Neuronal stem cell (in vitro differentiated cells): ENCODE data around the gene HHIPL1.

ENCODE experiments used
- DNase-seq: peaks from one replicate; pipeline ENCODE4 v3.0.0-alpha.2; 2013; ENCODE audit warnings: low spot score
- H2AFZ ChIP-seq: one replicate; pipeline ENCODE4 v1.6.1; 2013; ENCODE audit warnings: mild to moderate bottlenecking, low read length, inconsistent platforms
- H2AK5ac ChIP-seq: 2 replicates; pipeline ENCODE4 v1.6.1; 2013; ENCODE audit warnings: low read depth, mild to moderate bottlenecking, inconsistent platforms, low read length, moderate library complexity, mixed read lengths
- H2BK120ac ChIP-seq: 2 replicates; pipeline ENCODE4 v1.6.1; 2013; ENCODE audit warnings: low read depth, mild to moderate bottlenecking, inconsistent platforms, low read length, moderate library complexity, mixed read lengths
- H2BK12ac ChIP-seq: one replicate; pipeline ENCODE4 v1.6.1; 2013; ENCODE audit warnings: low read length, inconsistent platforms
- H2BK15ac ChIP-seq: 2 replicates; pipeline ENCODE4 v1.6.1; 2013; ENCODE audit warnings: mild to moderate bottlenecking, low read length, inconsistent platforms, mixed read lengths
- H2BK5ac ChIP-seq: one replicate; pipeline ENCODE4 v1.6.1; 2013; ENCODE audit warnings: inconsistent platforms, mild to moderate bottlenecking, low read length, moderate library complexity
- H3K14ac ChIP-seq: one replicate; pipeline ENCODE4 v1.6.1; 2013; ENCODE audit warnings: low read length, inconsistent platforms
- H3K18ac ChIP-seq: 2 replicates; pipeline ENCODE4 v1.6.1; 2013; ENCODE audit warnings: low read length, inconsistent platforms
- H3K23ac ChIP-seq: 2 replicates; pipeline ENCODE4 v1.6.1; 2013; ENCODE audit warnings: low read depth, mild to moderate bottlenecking, mixed read lengths, low read length, inconsistent platforms; ENCODE audit not compliant: poor library complexity
- H3K27ac ChIP-seq: replicated peaks from 3 replicates; pipeline ENCODE4 v1.5.1; 2013; ENCODE audit warnings: low read length, inconsistent platforms
- H3K27me3 ChIP-seq, 3 experiments: 2 replicates each; pipeline ENCODE4 v1.6.1; 2013; ENCODE audit warnings: low read length in 3 of 3, mild to moderate bottlenecking in 2 of 3, inconsistent platforms in 1 of 3, low read depth in 1 of 3, mixed read lengths in 1 of 3, moderate library complexity in 1 of 3; ENCODE audit not compliant: control insufficient read depth in 3 of 3, insufficient read depth in 3 of 3
- H3K36me3 ChIP-seq, 2 donors: replicated peaks in 1 of 2; 2 replicates each; pipeline ENCODE4 v1.6.1; 2013; ENCODE audit warnings: low read length in 2 of 2; ENCODE audit not compliant: control insufficient read depth in 2 of 2, insufficient read depth in 2 of 2
- H3K4ac ChIP-seq: 2 replicates; pipeline ENCODE4 v1.6.1; 2013; ENCODE audit warnings: inconsistent platforms, mild to moderate bottlenecking, low read length, moderate library complexity
- H3K4me1 ChIP-seq, 2 donors: 1 replicate in 1 of 2; 2 replicates in 1 of 2; pipeline ENCODE4 v1.6.1; 2013; ENCODE audit warnings: low read length in 2 of 2, low read depth in 1 of 2; ENCODE audit not compliant: control insufficient read depth in 2 of 2, insufficient read depth in 1 of 2
- H3K4me2 ChIP-seq: one replicate; pipeline ENCODE4 v1.6.1; 2013; ENCODE audit warnings: mild to moderate bottlenecking, low read length, inconsistent platforms; ENCODE audit not compliant: insufficient read depth, poor library complexity, severe bottlenecking
- H3K4me3 ChIP-seq, 2 donors: 2 replicates each; pipeline ENCODE4 v1.5.1; 2013; ENCODE audit warnings: low read length in 2 of 2, mild to moderate bottlenecking in 2 of 2, inconsistent platforms in 1 of 2, moderate library complexity in 1 of 2
- H3K79me1 ChIP-seq: one replicate; pipeline ENCODE4 v1.6.1; 2013; ENCODE audit warnings: low read depth, mild to moderate bottlenecking, inconsistent platforms, low read length, moderate library complexity
- H3K9ac ChIP-seq: one replicate; pipeline ENCODE4 v1.6.1; 2013; ENCODE audit warnings: mild to moderate bottlenecking, low read depth, low read length, inconsistent platforms; ENCODE audit not compliant: poor library complexity
- H3K9me3 ChIP-seq, 2 donors: replicated peaks in 1 of 2; 2 replicates each; pipeline versions ENCODE3 to v1.6.1; 2013; ENCODE audit warnings: low read length in 2 of 2, mild to moderate bottlenecking in 2 of 2, inconsistent platforms in 1 of 2, low read depth in 1 of 2, mixed read lengths in 1 of 2, moderate library complexity in 1 of 2; ENCODE audit not compliant: control insufficient read depth in 2 of 2, insufficient read depth in 1 of 2
- H4K8ac ChIP-seq: one replicate; pipeline ENCODE4 v1.6.1; 2013; ENCODE audit warnings: low read depth, mild to moderate bottlenecking, inconsistent platforms, low read length, moderate library complexity
- H4K91ac ChIP-seq: one replicate; pipeline ENCODE4 v1.6.1; 2013; ENCODE audit warnings: low read length, low read depth, mild to moderate bottlenecking, inconsistent platforms; ENCODE audit not compliant: poor library complexity
- WGBS, 2 donors: extraction: QIAGEN DNeasy Blood & Tissue Kit; methylation state at CpG; one replicate each; pipeline ENCODE4 v1.1.7; 2013; ENCODE audit warnings: missing lambda C conversion rate in 2 of 2, mixed read lengths in 1 of 2; ENCODE audit not compliant: insufficient read length in 2 of 2, insufficient replicate concordance in 1 of 2; ENCODE audit errors: extremely low coverage in 2 of 2; 5-methylcytosine and 5-hydroxymethylcytosine counted together

The HHIPL1 gene

GRCh38 chr14:99682809-99683618 is 38.1 kb downstream of the HHIPL1 start:
- no peak overlapping the region for H3K27ac ChIP-seq
- H3K27me3 ChIP-seq = no peaks in the 10 kb centered on the region
- no peak overlapping the region for H2BK12ac ChIP-seq
- H2BK15ac ChIP-seq = no peak overlapping the region
- peak overlapping the region; percentile 92 for H2AFZ ChIP-seq
- H3K4ac ChIP-seq = no peak overlapping the region
- H3K4me1 ChIP-seq = peaks cover 9 to 19% of the 10 kb centered on the region in 2 donors
- H3K9ac ChIP-seq = peak overlapping the region; percentile 66
- peak overlapping the region; percentile 90 for H3K18ac ChIP-seq
- peak overlapping the region; percentile 52 for H2BK120ac ChIP-seq
- peak overlapping the region; percentile 8 for H3K23ac ChIP-seq
- peaks cover 3% of the 10 kb centered on the region for H3K79me1 ChIP-seq
- peak overlapping the region; percentile 3 for H2AK5ac ChIP-seq
- no peak overlapping the region for H3K14ac ChIP-seq
- no CpG with 5 or more reads among the region's 42 CpGs for WGBS, 2 donors
- H2BK5ac ChIP-seq = peak overlapping the region; percentile 96
- H4K91ac ChIP-seq = no peak overlapping the region
- peak overlapping the region; percentile 64 to 91 for H3K4me3 ChIP-seq
- peaks cover 3 to 9% of the 10 kb centered on the region in 2 donors for H3K9me3 ChIP-seq
- H4K8ac ChIP-seq = peak overlapping the region; percentile 23
- peak overlapping the region; percentile 82 for H3K4me2 ChIP-seq
- H3K36me3 ChIP-seq = no peaks in the 10 kb centered on the region
- peak; percentile 83 for DNase-seq

- peak; percentile 99 for DNase-seq
- Histone ChIP-seq H2AFZ (peak within 1 kb of the TSS; percentile 96), H3K9me3 (peaks cover 2 to 5% of the 10 kb centered on the region in 2 donors), H3K14ac (no peak within 1 kb of the TSS), H3K4me3 (peak within 1 kb of the TSS; percentile 75 to 93), H3K27me3 (no peaks in the 10 kb centered on the region), H2AK5ac (peak within 1 kb of the TSS; percentile 3), H4K91ac (no peak within 1 kb of the TSS), H2BK120ac (peak within 1 kb of the TSS; percentile 52), H3K4me2 (peak within 1 kb of the TSS; percentile 98), H2BK12ac (no peak within 1 kb of the TSS), H2BK15ac (no peak within 1 kb of the TSS), H4K8ac (peak within 1 kb of the TSS; percentile 83), H3K9ac (peak within 1 kb of the TSS; percentile 87), H3K4me1 (peaks cover 9 to 19% of the 10 kb centered on the region in 2 donors), H3K23ac (peak within 1 kb of the TSS; percentile 8), H3K36me3 (no peaks in the 10 kb centered on the region), H3K4ac (no peak within 1 kb of the TSS), H3K18ac (peak within 1 kb of the TSS; percentile 90), H2BK5ac (peak within 1 kb of the TSS; percentile 96), H3K27ac (no peak within 1 kb of the TSS), H3K79me1 (peaks cover 3% of the 10 kb centered on the region)
- WGBS, 2 donors = no CpG with 5 or more reads among the region's 83 CpGs
Observed at GRCh38 chr14:99683619-99684409, 38.9 kb downstream of the HHIPL1 start, which contains the start of gene CYP46A1. TSS of gene CYP46A1 (plus strand) at chr14:99684298. CDS start at chr14:99684418, 120 bp downstream.

GRCh38 chr14:99684410-99684934 is 39.5 kb downstream of the HHIPL1 start:
- Histone ChIP-seq H3K14ac (no peak overlapping the region), H2AFZ (peak overlapping the region; percentile 96), H3K9me3 (peaks cover 0 to 2% of the 10 kb centered on the region in 2 donors), H3K79me1 (peaks cover 3% of the 10 kb centered on the region), H2AK5ac (no peak overlapping the region), H3K4me2 (peak overlapping the region; percentile 98), H3K27ac (no peak overlapping the region), H2BK120ac (no peak overlapping the region), H2BK15ac (no peak overlapping the region), H3K23ac (no peak overlapping the region), H3K27me3 (no peaks in the 10 kb centered on the region), H3K4ac (no peak overlapping the region), H4K91ac (no peak overlapping the region), H3K9ac (peak overlapping the region; percentile 87), H3K4me3 (peak overlapping the region; percentile 75 to 93), H3K4me1 (peaks cover 9 to 19% of the 10 kb centered on the region in 2 donors), H4K8ac (peak overlapping the region; percentile 83), H2BK12ac (no peak overlapping the region), H2BK5ac (no peak overlapping the region), H3K18ac (peak overlapping the region; percentile 86), H3K36me3 (no peaks in the 10 kb centered on the region)
- WGBS, 2 donors = no CpG with 5 or more reads among the region's 45 CpGs
- DNase-seq = no peak
